HG03045 (cell line): ENCODE data around the gene TMEM41B.
A peak's percentile ranks its signal among the peaks of the same experiment; 100 is the strongest.

Experiments used
- ATAC-seq: cut with Tn5 transposase; IDR thresholded peaks from one replicate; pipeline ENCODE4 v1.9.1; 2021; ENCODE audit warnings: mild to moderate bottlenecking, moderate library complexity; ENCODE audit not compliant: unreplicated experiment

The TMEM41B gene

DNA sequence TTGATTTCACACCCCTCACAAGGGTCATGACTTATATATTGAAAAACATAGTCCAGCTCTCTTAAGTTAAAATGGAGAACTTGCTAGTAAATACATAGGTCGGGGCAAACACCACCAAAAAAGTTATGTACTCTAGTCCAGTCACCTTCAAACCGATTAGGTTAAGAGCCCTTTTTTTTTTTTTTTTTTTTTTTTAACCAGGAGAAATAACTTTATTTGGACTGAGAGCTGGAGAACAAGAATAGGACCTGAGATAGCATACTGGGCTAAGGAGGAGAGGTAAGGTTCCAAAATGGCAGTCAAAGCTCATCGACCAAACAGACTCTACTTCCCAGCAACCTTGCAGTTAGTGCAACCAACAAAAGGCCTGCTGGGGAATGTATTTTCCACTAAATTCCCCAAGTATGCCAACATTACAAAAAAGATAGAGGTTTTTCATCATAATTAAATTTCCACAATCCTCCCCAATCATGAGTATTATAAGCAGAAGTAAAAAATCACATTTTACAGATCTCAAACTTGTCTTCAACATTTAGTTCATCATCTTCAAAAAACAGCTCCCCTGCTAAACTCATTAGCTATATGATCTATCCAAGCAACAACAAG lies 3.8 kb downstream of the TMEM41B start:
- ATAC-seq = no peak

DNA sequence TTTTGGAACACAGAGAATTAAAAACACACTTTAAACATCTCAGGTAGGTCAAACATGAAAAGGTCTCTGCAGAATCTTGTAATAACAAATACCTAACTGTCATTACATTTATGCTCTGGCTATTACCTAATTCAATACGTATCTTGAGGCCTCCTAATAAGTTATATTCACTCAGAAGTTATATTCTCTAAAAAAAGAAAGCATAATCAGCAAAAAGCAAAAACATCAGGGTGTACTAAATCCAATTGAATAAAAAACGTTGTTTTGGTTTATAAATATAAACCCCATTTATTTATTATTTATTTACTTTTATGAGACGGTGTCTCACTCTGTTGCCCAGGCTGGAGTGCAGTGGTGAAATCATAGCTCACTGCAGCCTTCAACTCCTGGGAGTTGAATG lies 10.2 kb downstream of the TMEM41B start:
- no peak for ATAC-seq

DNA sequence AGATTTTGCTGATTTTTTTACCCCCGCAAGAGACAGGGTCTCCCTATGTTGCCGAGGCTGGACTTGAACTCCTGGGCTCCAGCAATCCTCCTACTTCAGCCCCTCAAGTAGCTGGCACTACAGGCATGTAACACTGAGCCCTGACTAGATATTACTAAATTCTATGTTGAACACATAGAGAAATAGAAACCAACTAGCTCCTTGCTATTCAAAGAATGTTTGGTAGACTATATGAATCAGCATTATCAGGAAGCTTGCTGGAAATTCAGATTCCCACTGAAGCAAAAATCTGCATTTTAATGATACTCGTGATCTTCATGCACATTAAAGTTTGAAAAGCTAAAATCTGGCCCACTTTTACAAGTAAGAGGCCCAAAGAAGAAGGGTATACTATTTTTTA lies 11.9 kb downstream of the TMEM41B start:
- no peak for ATAC-seq

DNA sequence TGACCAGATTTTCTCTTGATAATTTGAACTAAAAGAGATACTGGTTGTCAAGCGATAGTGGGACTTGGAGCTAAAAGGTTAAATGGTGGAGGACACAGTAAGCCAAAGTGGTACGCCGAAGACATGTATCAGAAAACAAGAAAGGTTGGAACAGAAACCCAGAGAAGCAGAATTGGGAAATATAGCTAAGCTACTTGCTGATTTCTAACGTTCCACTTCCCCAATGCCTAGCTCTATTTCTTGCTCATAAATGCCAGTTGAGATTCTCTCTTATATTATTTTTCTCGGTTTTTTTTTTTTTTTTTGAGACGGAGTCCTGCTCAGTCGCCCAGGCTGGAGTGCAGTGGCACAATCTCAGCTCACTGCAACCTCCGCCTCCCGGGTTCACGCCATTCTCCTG lies 12.7 kb downstream of the TMEM41B start:
- ATAC-seq = no peak

DNA sequence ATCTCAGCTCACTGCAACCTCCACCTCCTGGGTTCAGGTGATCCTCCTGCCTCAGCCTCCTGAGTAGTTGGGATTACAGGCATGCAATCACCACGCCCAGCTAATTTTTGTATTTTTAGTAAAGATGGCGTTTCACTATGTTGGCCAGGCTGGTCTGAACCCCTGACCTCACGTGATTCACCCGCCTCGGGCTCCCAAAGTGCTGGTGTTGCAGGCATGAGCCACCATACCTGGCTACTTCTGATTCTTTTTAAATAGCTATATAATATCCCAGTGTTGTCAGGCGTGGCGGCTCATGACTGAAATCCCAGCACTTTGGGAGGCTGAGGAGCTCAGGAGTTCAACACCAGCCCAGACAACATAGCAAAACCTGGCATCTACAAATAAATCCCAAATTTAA lies 20.7 kb downstream of the TMEM41B start:
- ATAC-seq = no peak

DNA sequence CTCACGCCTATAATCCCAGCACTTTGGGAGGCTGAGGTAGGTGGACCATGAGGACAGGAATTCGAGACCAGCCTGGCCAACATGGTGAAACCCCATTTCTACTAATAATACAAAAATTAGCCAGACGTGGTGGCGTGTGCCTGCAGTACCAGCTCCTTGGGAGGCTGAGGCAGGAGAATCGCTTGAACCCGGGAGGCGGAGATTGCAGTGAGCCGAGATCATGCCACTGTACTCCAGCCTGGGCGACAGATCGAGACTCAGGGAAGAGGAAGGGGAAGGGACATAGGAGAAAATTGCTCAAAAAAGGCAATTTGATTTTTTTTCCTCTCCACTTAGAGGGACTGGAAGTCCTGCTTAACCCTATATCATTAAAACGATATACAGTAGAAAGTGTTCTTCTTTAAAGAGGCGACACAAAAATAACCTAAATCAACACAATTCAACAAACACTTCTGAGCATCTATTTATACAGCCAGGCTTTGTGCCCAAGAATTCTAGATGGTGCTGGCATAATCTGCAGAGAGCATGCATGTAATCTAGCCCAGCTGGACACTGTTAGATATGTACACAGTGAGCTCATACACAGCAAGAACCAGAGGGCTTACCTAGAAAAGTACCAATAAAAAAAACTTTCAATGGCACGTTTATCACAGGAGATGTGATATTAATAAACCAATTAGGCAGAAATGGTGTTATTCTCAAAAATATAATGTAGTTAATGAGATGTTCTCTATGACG lies 28.4 kb downstream of the TMEM41B start:
- ATAC-seq = no peak

DNA sequence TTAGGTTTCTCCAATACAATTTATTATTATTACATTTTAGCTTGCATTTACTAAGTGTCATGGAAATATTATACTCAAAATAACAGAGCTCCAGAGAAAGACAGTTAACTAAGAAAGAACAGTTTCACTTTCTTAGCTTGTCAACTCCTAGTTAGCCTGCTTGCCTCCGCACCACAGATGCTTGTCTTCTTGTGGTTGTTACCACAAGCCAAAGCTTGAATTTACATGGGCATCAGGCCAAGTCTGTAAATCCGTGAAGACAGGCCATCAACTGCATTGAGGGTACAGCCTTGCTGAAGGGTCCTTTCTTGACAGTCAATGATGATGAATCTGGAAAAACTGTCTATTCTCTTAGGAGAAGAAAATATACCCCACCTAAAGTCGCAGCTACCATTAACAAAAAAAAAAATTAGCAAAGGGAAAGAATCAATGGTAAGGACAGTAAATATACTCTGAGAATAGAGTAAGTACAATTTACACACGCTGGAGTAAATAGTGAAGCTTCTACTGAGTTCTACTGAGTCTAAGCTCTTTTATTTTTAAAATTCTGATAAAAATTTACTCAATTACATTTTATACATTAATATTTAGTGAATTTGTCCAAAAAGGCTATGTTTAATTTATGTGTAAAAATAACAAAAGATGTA lies 33.6 kb downstream of the TMEM41B start:
- ATAC-seq = peak; percentile 90

DNA sequence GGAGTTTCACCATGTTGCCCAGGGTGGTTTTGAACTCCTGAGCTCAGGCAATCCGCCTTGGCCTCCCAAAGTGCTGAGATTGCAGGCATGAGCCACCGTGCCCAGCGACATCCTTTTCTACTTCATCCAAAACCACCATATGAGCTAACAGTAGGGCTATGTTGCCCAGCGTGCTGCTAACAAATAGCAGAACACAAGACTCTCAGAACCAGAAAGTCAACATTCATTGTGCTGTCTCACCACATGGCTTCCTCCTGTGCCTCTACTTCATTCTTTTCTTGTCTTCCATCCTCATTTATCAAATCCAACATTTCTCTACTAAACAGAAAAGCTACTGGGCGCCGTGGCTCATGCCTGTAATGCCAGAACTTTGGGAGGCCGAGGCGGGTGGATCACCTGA lies 37.2 kb downstream of the TMEM41B start:
- ATAC-seq = no peak

DNA sequence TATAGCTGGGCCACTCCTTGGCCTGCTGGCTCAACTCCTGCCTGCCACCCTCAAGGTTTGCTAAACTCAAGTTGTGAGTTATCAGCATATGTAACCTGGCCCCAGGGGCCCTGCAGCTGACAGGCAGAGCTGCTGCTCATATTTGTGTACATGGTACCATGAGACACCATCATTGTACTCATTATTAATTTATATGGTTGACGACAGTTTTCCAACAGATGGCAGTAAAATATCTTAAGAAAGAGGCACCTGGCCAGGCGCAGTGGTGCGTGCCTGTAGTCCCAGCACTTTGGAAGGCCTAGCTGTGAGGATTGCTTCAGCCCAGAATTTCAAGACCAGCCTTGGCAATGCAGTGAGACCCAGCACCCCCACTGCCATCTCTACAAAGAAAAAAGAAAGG lies 37.8 kb downstream of the TMEM41B start:
- no peak for ATAC-seq

DNA sequence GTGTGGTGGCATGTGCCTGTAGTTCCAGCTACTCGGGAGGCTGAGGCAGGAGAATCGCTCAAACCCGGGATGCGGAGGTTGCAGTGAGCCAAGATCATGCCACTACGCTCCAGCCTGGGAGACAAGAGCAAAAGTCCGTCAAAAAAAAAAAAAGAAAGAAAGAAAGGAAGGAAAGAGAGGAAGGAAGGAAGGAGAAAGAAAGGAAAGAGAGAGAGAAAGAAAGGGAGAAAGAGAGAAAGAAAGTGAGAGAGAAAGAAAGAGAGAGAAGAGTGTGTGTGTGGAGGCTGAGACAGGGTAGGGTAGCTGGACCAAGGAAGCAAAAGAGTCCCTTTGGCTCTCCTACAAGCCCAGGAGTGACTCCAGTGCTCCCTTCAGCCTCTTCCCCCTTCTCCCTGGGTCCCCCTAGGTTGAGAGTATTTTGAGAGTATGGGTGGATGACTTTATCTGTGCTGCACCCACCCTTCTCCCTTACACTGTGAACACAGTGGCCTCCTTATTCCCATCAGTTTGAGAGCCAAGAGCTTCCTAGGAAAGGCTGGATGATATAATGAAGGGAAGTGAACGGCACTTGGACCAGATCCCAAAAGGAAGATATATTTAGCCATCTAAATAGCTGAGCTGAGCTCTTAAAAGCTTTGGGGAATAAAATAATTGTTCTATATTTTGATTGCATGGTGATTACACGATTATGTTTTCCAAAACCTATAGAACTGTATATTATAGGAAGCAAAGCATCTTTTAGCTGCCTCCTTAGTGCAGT lies 39.7 kb downstream of the TMEM41B start:
- no peak for ATAC-seq

DNA sequence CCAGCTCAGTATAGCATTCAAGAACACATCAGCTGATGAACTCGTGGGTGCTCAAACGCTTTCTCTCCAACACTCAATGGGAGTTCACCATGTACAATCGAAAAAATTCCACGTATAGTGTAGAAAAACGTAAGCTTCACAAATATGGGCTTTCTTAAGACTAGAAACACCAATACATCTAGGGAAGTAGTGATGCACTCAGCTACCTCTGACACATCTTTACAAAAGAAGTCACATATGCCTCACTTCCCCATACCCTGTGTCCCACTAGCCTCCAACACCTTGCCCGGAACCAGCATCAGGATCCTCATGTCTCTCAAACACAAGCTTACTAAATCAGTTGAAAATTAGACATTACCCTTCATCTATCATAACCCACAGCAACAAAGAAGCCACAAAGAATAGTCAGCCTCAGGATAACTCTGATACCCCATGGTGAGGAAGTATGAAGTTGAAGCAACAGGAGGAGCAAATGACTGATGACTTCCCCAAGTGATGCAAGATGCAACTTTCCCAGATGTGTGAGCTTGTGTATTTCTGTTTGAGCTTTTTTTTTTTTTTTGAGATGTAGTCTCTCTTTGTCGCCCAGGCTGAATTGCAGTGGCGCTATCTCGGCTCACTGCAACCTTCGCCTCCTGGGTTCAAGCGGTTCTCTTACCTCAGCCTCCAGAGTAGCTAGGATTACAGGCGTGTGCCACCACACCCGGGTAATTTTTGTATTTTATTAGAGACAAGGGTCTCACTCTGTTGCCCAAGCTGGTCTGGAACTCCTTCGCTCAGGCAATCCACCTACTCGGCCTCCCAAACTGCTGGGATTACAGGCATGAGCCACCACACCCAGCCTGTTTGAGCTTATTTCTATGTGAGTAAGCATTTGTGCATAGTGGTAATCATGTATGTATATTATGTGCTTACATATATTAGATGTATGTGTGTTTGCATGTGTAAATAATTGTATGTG lies 40.7 kb downstream of the TMEM41B start:
- no peak for ATAC-seq

DNA sequence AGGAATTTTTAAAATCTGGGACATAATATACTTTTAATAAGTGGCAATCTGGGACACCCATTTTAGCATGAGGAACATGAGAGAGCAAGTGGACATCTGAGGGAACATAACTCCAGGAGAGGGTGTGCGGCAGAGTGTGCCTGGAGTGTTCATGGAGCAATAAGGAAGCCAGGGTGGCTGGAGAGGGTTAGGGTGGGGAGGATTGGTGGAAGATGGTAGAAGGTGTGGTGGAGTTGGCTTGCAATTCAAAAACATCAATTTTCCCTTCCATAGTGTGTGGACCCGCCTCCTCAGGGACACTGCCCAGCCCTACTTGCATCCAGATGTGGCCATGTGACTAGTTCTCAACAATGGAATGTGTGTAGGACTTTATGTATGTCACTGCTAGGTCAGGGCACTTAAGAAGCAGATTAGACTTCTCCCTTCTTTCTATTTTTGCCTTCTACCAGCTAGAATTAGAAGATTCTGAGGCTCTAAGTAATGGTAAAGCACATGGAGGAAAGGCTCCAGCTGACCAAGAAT lies 44.8 kb downstream of the TMEM41B start:
- no peak for ATAC-seq

DNA sequence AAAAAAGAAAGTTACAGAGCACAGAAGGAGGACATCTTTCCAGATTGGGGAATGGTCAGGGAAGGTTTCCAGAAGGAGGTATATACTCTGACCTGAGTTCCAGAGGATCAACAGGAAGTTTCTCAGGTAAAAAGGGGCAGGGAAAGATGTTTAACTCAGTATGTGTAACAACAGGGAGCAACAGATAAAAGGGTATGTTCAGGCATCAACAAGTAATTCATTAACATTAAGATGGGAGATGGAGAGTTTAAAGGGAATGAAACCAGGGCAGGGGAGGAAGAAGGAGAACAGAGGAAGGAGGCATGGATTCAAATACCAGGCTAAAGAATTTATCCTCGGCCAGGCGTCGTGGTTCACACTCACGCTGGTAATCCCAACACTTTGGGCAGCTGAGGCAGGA lies 46.7 kb downstream of the TMEM41B start:
- ATAC-seq = no peak

DNA sequence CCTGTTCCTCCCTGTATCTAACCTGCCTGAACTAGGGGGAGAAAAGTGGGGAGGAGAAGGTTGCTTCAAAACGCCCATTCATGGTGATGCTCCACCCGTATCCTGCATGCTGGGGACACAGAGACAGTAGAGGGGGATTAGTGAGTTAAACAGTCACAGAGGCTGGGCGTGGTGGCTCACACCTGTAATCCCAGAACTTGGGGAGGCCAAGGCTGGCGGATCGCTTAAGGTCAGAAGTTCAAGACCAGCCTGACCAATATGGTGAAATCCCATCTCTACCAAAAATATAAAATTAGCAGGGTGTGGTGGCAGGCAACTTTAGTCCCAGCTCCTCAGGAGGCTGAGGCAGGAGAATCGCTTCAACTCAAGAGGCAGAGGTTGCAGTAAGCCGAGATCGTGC lies 47.5 kb downstream of the TMEM41B start:
- ATAC-seq = no peak

DNA sequence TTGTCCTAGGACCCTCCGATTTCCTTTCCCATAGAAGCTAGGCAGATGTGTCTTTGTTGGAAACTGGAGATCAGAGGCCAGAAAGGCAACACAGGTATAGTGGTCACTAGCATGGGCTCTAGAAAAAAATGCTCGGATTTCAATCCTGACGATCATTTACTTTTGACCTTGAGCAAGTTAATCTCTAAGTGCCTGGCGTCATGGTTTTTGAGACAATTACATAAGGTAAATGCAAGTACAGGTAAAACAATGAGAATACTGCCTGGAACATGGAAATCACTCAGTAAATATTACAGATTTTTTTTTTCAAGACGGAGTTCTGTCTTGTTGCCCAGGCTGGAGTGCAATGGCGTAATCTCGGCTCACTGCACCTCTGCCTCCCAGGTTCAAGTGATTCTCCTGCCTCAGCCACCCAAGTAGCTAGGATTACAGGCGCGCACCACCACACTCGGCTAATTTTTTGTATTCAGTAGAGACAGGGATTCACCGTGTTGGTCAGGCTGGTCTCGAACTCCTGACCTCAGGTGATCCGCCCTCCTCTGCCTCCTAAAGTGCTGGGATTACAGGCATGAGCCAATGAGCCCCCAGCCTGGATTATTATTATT lies 48.2 kb downstream of the TMEM41B start:
- no peak for ATAC-seq

DNA sequence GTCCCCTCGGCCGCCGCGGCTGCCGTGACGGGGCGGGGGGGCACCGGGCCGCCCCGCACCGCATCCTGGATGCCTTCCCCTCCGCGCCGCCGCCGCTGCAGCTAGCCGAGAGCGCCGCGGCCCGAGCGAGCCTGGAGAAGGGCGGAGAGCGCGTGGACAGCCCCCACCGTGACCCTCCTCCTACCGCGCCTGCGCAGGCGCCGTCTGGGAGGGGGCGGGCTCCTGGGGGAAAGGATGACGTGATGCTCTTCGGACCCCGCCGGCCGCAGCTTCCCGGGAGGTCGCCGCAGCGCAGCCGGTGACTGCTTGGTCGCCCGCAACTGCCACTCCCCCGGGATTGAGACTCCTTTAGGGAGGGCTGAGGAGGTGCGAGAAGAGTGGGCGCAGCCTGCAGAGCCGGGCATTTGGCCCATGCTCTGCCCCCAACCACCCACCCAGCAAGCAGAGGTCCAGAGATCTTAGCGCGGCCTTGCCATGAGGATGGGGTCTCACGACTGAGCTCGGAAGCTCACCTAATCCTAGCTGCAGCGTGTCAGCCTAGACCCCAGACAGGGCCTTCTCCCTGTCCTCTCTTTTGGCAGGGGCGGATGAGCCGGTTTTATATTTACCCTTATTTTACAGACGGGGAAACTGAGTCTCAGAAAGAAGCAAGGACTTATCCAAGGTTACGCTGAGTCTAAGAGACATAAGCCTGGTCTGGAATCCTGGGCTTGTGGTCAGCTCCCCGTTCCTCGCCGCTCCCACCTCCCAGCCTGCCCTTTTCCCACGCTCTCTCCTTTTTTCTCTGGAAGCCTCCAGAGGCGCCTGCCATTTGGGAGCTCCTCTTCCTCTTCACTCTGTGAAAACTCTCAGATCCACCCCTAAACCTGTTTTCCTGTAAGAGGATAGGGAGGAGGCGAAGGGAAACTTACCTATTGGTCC lies 48.9 kb downstream of the TMEM41B start, which contains the start of gene DENND5A:
Gene DENND5A, minus strand, starts transcription at position 140 of the 921 bp plus-strand sequence. CDS start 281 bp downstream, outside the sequence.
- peak; percentile 51 for ATAC-seq

DNA sequence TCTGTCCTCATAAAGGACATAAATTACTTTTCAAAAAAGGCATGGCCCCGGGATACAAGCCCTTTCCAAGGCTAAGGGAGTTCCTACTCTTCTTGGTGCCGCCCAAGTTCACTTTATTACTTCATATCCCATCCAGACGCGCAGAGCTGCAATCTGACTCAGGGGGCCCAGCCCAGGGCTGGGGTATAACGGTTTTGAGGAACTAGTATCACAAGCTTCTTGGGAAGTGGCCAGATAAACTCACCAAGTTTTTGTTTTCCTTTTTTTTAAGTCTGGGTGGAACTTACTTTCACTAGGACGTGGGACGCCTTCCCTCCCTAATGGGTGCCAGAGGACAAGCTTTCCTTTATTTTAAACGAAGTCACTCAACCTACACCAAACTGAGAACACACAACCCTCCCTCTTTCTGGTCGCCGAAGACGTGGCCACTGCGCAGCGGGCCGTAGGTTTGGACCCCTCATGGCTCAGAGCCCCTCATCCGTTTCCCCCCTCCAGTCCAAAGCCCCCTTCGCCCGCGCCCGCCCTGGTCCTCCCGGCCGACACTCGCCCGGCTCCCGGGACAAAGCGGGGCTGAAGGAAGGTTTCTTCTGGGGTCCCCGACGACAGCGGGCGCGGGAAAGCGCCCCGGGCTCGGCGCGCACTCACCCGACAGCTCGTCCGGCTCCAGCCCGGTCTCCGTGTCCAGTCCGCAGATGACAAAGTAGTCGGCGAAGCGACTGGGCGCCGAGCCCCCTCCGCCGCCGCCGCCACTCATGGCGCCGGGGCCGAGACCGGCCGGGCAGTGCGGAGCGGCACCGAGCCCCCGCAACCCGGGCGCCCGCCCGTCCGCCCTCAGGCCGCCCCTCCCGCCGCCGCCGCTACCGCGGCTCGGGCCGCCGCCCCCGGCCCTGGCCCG lies 49.8 kb downstream of the TMEM41B start:
- peak; percentile 28 for ATAC-seq
